ENCODE results near the gene MAPRE2. TPM values are rescaled to one million over a fixed set of nuclear protein-coding genes. Genes with fewer than 3 reads are reported as not detected.

MAPRE2 gene
- total RNA-seq, 1 experiment from 2014 or later = 9.1 TPM

DNA sequence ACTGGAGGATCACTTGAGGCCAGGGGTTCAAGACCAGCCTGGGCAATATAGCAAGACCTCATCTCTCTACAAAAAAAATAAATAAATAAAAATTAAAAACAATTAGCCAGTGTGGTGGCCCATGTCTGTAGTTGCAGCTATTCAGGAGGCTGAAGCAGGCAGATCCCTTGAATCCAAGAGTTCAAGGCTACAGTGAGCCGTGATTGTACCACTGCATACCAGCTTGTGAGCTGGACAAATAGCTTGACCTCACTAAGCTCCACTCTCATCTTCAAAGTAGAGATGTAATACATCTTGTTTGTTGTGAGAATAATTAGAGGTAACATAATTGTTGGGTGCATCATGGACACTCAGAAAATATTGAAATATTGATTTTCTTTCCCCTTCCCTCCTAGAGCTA, 31.1 kb upstream of the MAPRE2 start:
- Histone ChIP-seq H3K79me2 (ENCODE audit: low read depth) (no peaks in the 10 kb centered on the region), H3K9me3 (ENCODE audit: insufficient read depth, low read depth) (no peaks in the 10 kb centered on the region), H3K9me2 (ENCODE audit: insufficient read depth) (no peaks in the 10 kb centered on the region), H3K4me3 (no peak overlapping the region), H3K36me3 (ENCODE audit: low read depth) (no peaks in the 10 kb centered on the region), H3F3A (ENCODE audit: insufficient read depth, low read depth) (no peaks in the 10 kb centered on the region), H4K20me1 (ENCODE audit: insufficient read depth) (no peaks in the 10 kb centered on the region), H3K27me3 (ENCODE audit: insufficient read depth, low read depth) (no peaks in the 10 kb centered on the region), H3K4me2 (no peak overlapping the region), H2AFZ (no peak overlapping the region), H3K4me1 (replicated peaks; ENCODE audit: insufficient read depth) (no peaks in the 10 kb centered on the region), H3K27ac (no peak overlapping the region)
- no peak for DNase-seq
- intact Hi-C loops (cut with micrococcal nuclease; ENCODE audit: unreplicated experiment) = no loop called here
- POLR2A ChIA-PET (ENCODE audit: unreplicated experiment) = no interaction called here
- no TSS peak for BruUV-seq (replicated peaks)
- TF ChIP-seq CTCF (conservative IDR thresholded peaks at IDR 0.05) (no peak), EZH2 (IDR thresholded peaks at IDR 0.05; ENCODE audit: low read depth) (no peak)
- CTCF ChIA-PET = no interaction called here

DNA sequence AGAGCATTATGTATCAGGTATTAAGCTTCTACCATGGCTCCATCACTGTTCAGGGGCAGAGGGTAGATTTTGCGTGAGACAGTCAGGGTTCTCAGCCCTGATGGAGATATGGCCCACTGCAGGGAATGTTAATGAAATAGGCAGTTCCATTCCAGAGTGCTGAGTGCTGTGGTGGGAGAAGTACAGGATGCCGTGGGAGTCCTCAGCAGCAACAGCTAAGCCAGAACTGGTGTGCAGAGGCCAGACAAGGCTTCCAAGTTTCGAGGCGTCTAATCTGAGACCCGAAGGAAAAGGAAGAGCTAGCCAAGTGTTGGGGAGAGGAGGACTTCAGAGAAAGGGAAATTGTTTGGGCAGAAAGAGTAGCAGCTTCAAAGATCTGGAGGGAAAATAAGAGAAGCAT, 30.2 kb upstream of the MAPRE2 start:
- H3K4me3 ChIP-seq = no peak overlapping the region
- ChIA-PET CTCF (no interaction called here), POLR2A (ENCODE audit: unreplicated experiment) (no interaction called here)
- TF ChIP-seq CTCF (conservative IDR thresholded peaks at IDR 0.05) = no peak
- no peak for TF ChIP-seq EZH2 (IDR thresholded peaks at IDR 0.05; ENCODE audit: low read depth)
- H3K4me2 ChIP-seq = no peak overlapping the region
- H3K27me3 ChIP-seq (ENCODE audit: insufficient read depth, low read depth) = no peaks in the 10 kb centered on the region
- BruUV-seq (replicated peaks) = no TSS peak
- intact Hi-C loops (cut with micrococcal nuclease; ENCODE audit: unreplicated experiment) = no loop called here
- no peak for DNase-seq
- H4K20me1 ChIP-seq (ENCODE audit: insufficient read depth) = no peaks in the 10 kb centered on the region
- no peak overlapping the region for H3K27ac ChIP-seq
- no peaks in the 10 kb centered on the region for H3K4me1 ChIP-seq (replicated peaks; ENCODE audit: insufficient read depth)
- H2AFZ ChIP-seq = no peak overlapping the region
- no peaks in the 10 kb centered on the region for H3K79me2 ChIP-seq (ENCODE audit: low read depth)
- no peaks in the 10 kb centered on the region for H3K36me3 ChIP-seq (ENCODE audit: low read depth)
- no peaks in the 10 kb centered on the region for H3F3A ChIP-seq (ENCODE audit: insufficient read depth, low read depth)
- H3K9me3 ChIP-seq (ENCODE audit: insufficient read depth, low read depth) = no peaks in the 10 kb centered on the region
- H3K9me2 ChIP-seq (ENCODE audit: insufficient read depth) = no peaks in the 10 kb centered on the region

GRCh38 chr18:35019933-35020332, 21.3 kb upstream of the MAPRE2 start:
- no peaks in the 10 kb centered on the region for H3K9me3 ChIP-seq (ENCODE audit: insufficient read depth, low read depth)
- no peaks in the 10 kb centered on the region for H3K9me2 ChIP-seq (ENCODE audit: insufficient read depth)
- H3K27ac ChIP-seq = no peak overlapping the region
- no peak overlapping the region for H2AFZ ChIP-seq
- no peaks in the 10 kb centered on the region for H3F3A ChIP-seq (ENCODE audit: insufficient read depth, low read depth)
- no peaks in the 10 kb centered on the region for H3K79me2 ChIP-seq (ENCODE audit: low read depth)
- no peak overlapping the region for H3K4me3 ChIP-seq
- intact Hi-C loops (cut with micrococcal nuclease; ENCODE audit: unreplicated experiment) = no loop called here
- DNase-seq = no peak
- ChIA-PET CTCF (no interaction called here), POLR2A (ENCODE audit: unreplicated experiment) (no interaction called here)
- TF ChIP-seq EZH2 (IDR thresholded peaks at IDR 0.05; ENCODE audit: low read depth) = no peak
- TF ChIP-seq CTCF (conservative IDR thresholded peaks at IDR 0.05) = no peak
- H3K4me2 ChIP-seq = no peak overlapping the region
- no peaks in the 10 kb centered on the region for H4K20me1 ChIP-seq (ENCODE audit: insufficient read depth)
- H3K36me3 ChIP-seq (ENCODE audit: low read depth) = no peaks in the 10 kb centered on the region
- no TSS peak for BruUV-seq (replicated peaks)
- no peaks in the 10 kb centered on the region for H3K4me1 ChIP-seq (replicated peaks; ENCODE audit: insufficient read depth)
- no peaks in the 10 kb centered on the region for H3K27me3 ChIP-seq (ENCODE audit: insufficient read depth, low read depth)

Data from PC-9 (cell line).